ENCODE results near the gene PDE3A. TPM values are rescaled to one million over a fixed set of nuclear protein-coding genes. Genes with fewer than 3 reads are reported as not detected.

Gene PDE3A
- total RNA-seq, 1 experiment from 2014 or later: 2.8 TPM

DNA sequence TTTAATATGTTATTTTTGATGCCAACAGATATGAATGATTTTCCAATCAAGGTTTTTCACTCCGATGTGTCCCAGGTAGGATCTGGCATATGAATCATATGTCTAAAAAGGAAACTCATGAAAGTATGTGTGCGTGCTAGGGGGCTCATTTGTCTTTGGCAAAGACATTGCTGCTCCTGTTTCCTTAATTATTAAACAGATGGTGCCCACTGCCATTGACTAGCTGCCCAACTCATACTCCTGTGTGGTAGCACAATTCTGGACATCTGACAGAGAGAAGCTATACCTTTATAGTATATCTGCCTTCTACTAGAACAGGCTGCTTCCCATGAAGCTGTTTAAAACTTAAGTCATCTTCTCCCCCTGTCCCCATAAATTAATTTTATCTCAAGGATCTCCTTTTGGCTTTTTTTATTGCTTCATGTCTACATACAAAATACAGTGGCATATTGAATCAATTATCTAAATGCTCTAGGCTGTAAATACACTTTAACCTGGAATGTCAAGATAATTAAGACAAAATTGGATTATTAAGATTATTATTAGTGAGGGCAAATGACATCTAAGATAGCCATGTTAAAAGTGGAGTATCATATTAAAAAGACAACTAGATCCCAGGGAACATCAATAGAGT lies 1.4 kb upstream of the PDE3A start:
- Mint-ChIP-seq H3K4me3 (peak overlapping the region; percentile 95; the same call in 1 of the 2 replicates), H3K27me3 (ENCODE audit: low read depth) (peaks cover 19% of the 10 kb centered on the region), H3K9me3 (no peaks in the 10 kb centered on the region), H3K36me3 (no peaks in the 10 kb centered on the region), H3K27ac (no peak overlapping the region), H3K4me1 (peaks cover 18% of the 10 kb centered on the region)
- ChIA-PET POLR2A (no interaction called here), CTCF (no interaction called here)
- DNase-seq (ENCODE audit: low spot score): no peak
- TF ChIP-seq, protein P1, sequence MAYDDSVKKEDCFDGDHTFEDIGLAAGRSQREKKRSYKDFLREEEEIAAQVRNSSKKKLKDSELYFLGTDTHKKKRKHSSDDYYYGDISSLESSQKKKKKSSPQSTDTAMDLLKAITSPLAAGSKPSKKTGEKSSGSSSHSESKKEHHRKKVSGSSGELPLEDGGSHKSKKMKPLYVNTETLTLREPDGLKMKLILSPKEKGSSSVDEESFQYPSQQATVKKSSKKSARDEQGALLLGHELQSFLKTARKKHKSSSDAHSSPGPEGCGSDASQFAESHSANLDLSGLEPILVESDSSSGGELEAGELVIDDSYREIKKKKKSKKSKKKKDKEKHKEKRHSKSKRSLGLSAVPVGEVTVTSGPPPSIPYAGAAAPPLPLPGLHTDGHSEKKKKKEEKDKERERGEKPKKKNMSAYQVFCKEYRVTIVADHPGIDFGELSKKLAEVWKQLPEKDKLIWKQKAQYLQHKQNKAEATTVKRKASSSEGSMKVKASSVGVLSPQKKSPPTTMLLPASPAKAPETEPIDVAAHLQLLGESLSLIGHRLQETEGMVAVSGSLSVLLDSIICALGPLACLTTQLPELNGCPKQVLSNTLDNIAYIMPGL (CRISPR knock-in tag; IDR thresholded peaks at IDR 0.05): no peak
- TF ChIP-seq ZNF219 (CRISPR knock-in tag; IDR thresholded peaks at IDR 0.05; ENCODE audit: borderline replicate concordance) (no peak), ESRRA (CRISPR knock-in tag; IDR thresholded peaks at IDR 0.05; ENCODE audit: borderline replicate concordance) (no peak), NFYB (CRISPR knock-in tag; conservative IDR thresholded peaks at IDR 0.05; ENCODE audit: low read depth) (no peak), CREB1 (CRISPR knock-in tag; IDR thresholded peaks at IDR 0.05) (no peak)
- TF ChIP-seq, protein P2, sequence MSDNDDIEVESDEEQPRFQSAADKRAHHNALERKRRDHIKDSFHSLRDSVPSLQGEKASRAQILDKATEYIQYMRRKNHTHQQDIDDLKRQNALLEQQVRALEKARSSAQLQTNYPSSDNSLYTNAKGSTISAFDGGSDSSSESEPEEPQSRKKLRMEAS (CRISPR knock-in tag; IDR thresholded peaks at IDR 0.05): no peak
- TF ChIP-seq, protein P3, sequence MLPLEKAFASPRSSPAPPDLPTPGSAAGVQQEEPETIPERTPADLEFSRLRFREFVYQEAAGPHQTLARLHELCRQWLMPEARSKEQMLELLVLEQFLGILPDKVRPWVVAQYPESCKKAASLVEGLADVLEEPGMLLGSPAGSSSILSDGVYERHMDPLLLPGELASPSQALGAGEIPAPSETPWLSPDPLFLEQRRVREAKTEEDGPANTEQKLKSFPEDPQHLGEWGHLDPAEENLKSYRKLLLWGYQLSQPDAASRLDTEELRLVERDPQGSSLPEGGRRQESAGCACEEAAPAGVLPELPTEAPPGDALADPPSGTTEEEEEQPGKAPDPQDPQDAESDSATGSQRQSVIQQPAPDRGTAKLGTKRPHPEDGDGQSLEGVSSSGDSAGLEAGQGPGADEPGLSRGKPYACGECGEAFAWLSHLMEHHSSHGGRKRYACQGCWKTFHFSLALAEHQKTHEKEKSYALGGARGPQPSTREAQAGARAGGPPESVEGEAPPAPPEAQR (CRISPR knock-in tag; IDR thresholded peaks at IDR 0.05): no peak
- TF ChIP-seq, protein P4, sequence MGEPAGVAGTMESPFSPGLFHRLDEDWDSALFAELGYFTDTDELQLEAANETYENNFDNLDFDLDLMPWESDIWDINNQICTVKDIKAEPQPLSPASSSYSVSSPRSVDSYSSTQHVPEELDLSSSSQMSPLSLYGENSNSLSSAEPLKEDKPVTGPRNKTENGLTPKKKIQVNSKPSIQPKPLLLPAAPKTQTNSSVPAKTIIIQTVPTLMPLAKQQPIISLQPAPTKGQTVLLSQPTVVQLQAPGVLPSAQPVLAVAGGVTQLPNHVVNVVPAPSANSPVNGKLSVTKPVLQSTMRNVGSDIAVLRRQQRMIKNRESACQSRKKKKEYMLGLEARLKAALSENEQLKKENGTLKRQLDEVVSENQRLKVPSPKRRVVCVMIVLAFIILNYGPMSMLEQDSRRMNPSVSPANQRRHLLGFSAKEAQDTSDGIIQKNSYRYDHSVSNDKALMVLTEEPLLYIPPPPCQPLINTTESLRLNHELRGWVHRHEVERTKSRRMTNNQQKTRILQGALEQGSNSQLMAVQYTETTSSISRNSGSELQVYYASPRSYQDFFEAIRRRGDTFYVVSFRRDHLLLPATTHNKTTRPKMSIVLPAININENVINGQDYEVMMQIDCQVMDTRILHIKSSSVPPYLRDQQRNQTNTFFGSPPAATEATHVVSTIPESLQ (CRISPR knock-in tag; IDR thresholded peaks at IDR 0.05): no peak
- TF ChIP-seq, protein P5, sequence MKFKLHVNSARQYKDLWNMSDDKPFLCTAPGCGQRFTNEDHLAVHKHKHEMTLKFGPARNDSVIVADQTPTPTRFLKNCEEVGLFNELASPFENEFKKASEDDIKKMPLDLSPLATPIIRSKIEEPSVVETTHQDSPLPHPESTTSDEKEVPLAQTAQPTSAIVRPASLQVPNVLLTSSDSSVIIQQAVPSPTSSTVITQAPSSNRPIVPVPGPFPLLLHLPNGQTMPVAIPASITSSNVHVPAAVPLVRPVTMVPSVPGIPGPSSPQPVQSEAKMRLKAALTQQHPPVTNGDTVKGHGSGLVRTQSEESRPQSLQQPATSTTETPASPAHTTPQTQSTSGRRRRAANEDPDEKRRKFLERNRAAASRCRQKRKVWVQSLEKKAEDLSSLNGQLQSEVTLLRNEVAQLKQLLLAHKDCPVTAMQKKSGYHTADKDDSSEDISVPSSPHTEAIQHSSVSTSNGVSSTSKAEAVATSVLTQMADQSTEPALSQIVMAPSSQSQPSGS (CRISPR knock-in tag; IDR thresholded peaks at IDR 0.05; ENCODE audit: borderline replicate concordance, low read depth): no peak
- TF ChIP-seq, protein P6, sequence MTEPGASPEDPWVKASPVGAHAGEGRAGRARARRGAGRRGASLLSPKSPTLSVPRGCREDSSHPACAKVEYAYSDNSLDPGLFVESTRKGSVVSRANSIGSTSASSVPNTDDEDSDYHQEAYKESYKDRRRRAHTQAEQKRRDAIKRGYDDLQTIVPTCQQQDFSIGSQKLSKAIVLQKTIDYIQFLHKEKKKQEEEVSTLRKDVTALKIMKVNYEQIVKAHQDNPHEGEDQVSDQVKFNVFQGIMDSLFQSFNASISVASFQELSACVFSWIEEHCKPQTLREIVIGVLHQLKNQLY (CRISPR knock-in tag; IDR thresholded peaks at IDR 0.05): no peak
- no peak for ATAC-seq

DNA sequence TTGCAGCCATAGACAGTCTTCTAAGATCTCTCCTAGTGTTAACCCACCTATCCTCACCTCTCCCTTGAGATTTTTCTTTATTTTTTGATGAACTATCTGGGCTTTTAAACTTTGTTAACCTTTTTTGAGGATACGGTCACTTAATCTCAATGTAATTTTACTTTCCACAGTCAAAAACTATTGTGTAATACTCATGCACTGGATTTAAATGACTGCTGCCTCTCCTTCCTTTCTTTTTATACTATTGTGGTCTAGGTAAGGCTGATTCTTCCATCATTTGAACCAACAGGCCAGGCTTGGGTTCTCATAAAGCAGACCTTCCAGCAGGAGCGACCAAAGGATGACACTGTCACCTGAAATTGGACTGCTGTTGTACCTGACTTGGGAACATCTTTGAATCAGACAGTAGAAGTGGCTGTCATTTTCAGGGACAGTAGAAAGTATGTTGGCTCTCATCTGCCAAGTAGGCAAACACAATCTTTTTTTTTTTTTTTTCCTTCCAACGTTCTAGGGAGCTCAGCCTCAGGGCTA lies 689 bp upstream of the PDE3A start:
- H3K4me3 Mint-ChIP-seq: peak overlapping the region; percentile 95
- H3K9me3 Mint-ChIP-seq: no peaks in the 10 kb centered on the region
- ATAC-seq (no peak), DNase-seq (ENCODE audit: low spot score) (no peak)
- peaks cover 18% of the 10 kb centered on the region for H3K4me1 Mint-ChIP-seq
- CTCF ChIA-PET: interaction anchor here (0.9 to 2.2 kb wide), 9 partner anchors 12 to 610 kb away, joined by 3 to 7 read pairs (median 4); no protein-coding TSS in a partner anchor
- no peaks in the 10 kb centered on the region for H3K36me3 Mint-ChIP-seq
- peaks cover 19% of the 10 kb centered on the region for H3K27me3 Mint-ChIP-seq (ENCODE audit: low read depth)
- H3K27ac Mint-ChIP-seq: no peak overlapping the region
- POLR2A ChIA-PET: interaction anchor here (0.5 to 0.9 kb wide), 4 partner anchors 13 to 31 kb away, joined by 3 to 8 read pairs (median 3); no protein-coding TSS in a partner anchor
- TF ChIP-seq CREM (CRISPR knock-in tag; IDR thresholded peaks at IDR 0.05) (no peak), JUN (CRISPR knock-in tag; IDR thresholded peaks at IDR 0.05) (no peak), MXD4 (CRISPR knock-in tag; IDR thresholded peaks at IDR 0.05; ENCODE audit: borderline replicate concordance) (no peak), ELF4 (CRISPR knock-in tag; IDR thresholded peaks at IDR 0.05; ENCODE audit: low read depth) (no peak), NFATC4 (CRISPR knock-in tag; IDR thresholded peaks at IDR 0.05) (no peak), NR3C1 (CRISPR knock-in tag; conservative IDR thresholded peaks at IDR 0.05; ENCODE audit: low read depth) (no peak)
- TF ChIP-seq, protein P7, sequence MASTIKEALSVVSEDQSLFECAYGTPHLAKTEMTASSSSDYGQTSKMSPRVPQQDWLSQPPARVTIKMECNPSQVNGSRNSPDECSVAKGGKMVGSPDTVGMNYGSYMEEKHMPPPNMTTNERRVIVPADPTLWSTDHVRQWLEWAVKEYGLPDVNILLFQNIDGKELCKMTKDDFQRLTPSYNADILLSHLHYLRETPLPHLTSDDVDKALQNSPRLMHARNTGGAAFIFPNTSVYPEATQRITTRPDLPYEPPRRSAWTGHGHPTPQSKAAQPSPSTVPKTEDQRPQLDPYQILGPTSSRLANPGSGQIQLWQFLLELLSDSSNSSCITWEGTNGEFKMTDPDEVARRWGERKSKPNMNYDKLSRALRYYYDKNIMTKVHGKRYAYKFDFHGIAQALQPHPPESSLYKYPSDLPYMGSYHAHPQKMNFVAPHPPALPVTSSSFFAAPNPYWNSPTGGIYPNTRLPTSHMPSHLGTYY (CRISPR knock-in tag; IDR thresholded peaks at IDR 0.05): no peak
- TF ChIP-seq, protein P8, sequence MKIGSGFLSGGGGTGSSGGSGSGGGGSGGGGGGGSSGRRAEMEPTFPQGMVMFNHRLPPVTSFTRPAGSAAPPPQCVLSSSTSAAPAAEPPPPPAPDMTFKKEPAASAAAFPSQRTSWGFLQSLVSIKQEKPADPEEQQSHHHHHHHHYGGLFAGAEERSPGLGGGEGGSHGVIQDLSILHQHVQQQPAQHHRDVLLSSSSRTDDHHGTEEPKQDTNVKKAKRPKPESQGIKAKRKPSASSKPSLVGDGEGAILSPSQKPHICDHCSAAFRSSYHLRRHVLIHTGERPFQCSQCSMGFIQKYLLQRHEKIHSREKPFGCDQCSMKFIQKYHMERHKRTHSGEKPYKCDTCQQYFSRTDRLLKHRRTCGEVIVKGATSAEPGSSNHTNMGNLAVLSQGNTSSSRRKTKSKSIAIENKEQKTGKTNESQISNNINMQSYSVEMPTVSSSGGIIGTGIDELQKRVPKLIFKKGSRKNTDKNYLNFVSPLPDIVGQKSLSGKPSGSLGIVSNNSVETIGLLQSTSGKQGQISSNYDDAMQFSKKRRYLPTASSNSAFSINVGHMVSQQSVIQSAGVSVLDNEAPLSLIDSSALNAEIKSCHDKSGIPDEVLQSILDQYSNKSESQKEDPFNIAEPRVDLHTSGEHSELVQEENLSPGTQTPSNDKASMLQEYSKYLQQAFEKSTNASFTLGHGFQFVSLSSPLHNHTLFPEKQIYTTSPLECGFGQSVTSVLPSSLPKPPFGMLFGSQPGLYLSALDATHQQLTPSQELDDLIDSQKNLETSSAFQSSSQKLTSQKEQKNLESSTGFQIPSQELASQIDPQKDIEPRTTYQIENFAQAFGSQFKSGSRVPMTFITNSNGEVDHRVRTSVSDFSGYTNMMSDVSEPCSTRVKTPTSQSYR (CRISPR knock-in tag; IDR thresholded peaks at IDR 0.05): no peak
- TF ChIP-seq, protein P9, sequence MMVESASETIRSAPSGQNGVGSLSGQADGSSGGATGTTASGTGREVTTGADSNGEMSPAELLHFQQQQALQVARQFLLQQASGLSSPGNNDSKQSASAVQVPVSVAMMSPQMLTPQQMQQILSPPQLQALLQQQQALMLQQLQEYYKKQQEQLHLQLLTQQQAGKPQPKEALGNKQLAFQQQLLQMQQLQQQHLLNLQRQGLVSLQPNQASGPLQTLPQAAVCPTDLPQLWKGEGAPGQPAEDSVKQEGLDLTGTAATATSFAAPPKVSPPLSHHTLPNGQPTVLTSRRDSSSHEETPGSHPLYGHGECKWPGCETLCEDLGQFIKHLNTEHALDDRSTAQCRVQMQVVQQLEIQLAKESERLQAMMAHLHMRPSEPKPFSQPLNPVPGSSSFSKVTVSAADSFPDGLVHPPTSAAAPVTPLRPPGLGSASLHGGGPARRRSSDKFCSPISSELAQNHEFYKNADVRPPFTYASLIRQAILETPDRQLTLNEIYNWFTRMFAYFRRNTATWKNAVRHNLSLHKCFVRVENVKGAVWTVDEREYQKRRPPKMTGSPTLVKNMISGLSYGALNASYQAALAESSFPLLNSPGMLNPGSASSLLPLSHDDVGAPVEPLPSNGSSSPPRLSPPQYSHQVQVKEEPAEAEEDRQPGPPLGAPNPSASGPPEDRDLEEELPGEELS (CRISPR knock-in tag; IDR thresholded peaks at IDR 0.05): no peak
